A549 (cell line): ENCODE data around the gene ATAD1. TPM values are rescaled to one million over a fixed set of nuclear protein-coding genes. Genes with fewer than 3 reads are reported as not detected.
"Not testable (repeated sequence)": the region's sequence is repeated elsewhere in the genome, so short reads cannot be mapped to it uniquely, and the experiment has no call there.

Experiments used
- ATAC-seq, 2 experiments: fragments of 200-7000 bp in 1 of 2; fragments of >200 bp in 1 of 2; cut with Nextera tagmentation in 1 of 2; cut with Tn5 transposase in 1 of 2; 3 replicates each; pipeline versions ENCODE4 v1.8.0 to v1.9.1; 2018 to 2020; ENCODE audit warnings: mild to moderate bottlenecking in 1 of 2, moderate library complexity in 1 of 2
- CTCF ChIA-PET: fragments of 300-600 bp; sonication (Branson Sonifier 250); formaldehyde crosslinking; extraction: SDS; loops from one replicate; lab custom pipeline; 2021; ENCODE audit warnings: antibody characterized with exemption, inconsistent platforms; lab: Yijun Ruan, JAX
- POLR2A ChIA-PET: fragments of 350-600 bp; formaldehyde crosslinking; extraction: SDS; loops from one replicate; lab custom pipeline; 2021; ENCODE audit warnings: antibody characterized with exemption, inconsistent platforms; lab: Yijun Ruan, JAX
- DNase-seq, 2 experiments: peaks; one replicate each; pipeline versions ENCODE4 v3.0.0 to v3.0.0-alpha.2; 2011 to 2016; ENCODE audit warnings: low read depth in 1 of 2, low spot score in 1 of 2
- FAIRE-seq: peaks from 2 replicates; lab custom pipeline; 2011; peaks lifted over from hg19 to GRCh38; lab: Jason Lieb, UNC
- H3K27ac ChIP-seq, 2 experiments: fragments of >200 bp; sonication (Bioruptor Twin); formaldehyde crosslinking; 3 replicates each; pipeline ENCODE4 v1.5.1; 2016 to 2017
- H3K4me1 ChIP-seq: fragments of >200 bp; sonication (Bioruptor Twin); formaldehyde crosslinking; 3 replicates; pipeline ENCODE4 v1.6.1; 2016
- H3K4me2 ChIP-seq: fragments of >200 bp; sonication (Bioruptor Twin); formaldehyde crosslinking; 3 replicates; pipeline ENCODE4 v1.6.1; 2016
- H3K4me3 ChIP-seq: fragments of >200 bp; sonication (Bioruptor Twin); formaldehyde crosslinking; 3 replicates; pipeline ENCODE4 v1.5.1; 2016
- H3K9me3 ChIP-seq: fragments of >200 bp; sonication (Bioruptor Twin); formaldehyde crosslinking; 3 replicates; pipeline ENCODE4 v1.6.1; 2016
- CHD2 ChIP-seq: fragments of 150-350 bp; IDR thresholded peaks from 2 replicates; pipeline ENCODE4 v1.6.1; 2014; ENCODE audit warnings: low read length; ENCODE audit not compliant: partially characterized antibody
- CTCF ChIP-seq: fragments of >200 bp; sonication (Bioruptor Twin); formaldehyde crosslinking; IDR thresholded peaks from 3 replicates; pipeline ENCODE4 v1.5.1; 2016
- EHMT2 ChIP-seq: fragments of 200-600 bp; sonication (generic); IDR thresholded peaks from 2 replicates; pipeline ENCODE4 v1.6.1; 2016; ENCODE audit warnings: antibody characterized with exemption, low read depth, mild to moderate bottlenecking, moderate library complexity
- ELK1 ChIP-seq: fragments of 150-350 bp; IDR thresholded peaks from 2 replicates; pipeline ENCODE4 v1.6.1; 2014; ENCODE audit warnings: low read depth, mild to moderate bottlenecking, low read length
- FOXS1 ChIP-seq: fragments of 250-450 bp; sonication (Bioruptor Pico); IDR thresholded peaks from 2 replicates; pipeline ENCODE4 v1.5.0; 2020; ENCODE audit warnings: mild to moderate bottlenecking, moderate library complexity
- HOXB5 ChIP-seq: fragments of 250-450 bp; sonication (Bioruptor Pico); IDR thresholded peaks from 2 replicates; pipeline ENCODE4 v1.5.0; 2020; ENCODE audit warnings: mild to moderate bottlenecking, moderate library complexity
- JUN ChIP-seq, 2 experiments: fragments of >200 bp; sonication (Bioruptor Twin); formaldehyde crosslinking; IDR thresholded peaks; 2 replicates in 1 of 2; 3 replicates in 1 of 2; pipeline ENCODE4 v1.6.1; 2016 to 2017
- KDM1A ChIP-seq: fragments of 200-600 bp; sonication (generic); IDR thresholded peaks from 2 replicates; pipeline ENCODE4 v1.6.1; 2016; ENCODE audit warnings: low read depth, mild to moderate bottlenecking
- MAFK ChIP-seq: fragments of 450-650 bp; IDR thresholded peaks from 2 replicates; pipeline ENCODE4 v1.6.1; 2014; ENCODE audit not compliant: partially characterized antibody
- MAX ChIP-seq: IDR thresholded peaks from 2 replicates; pipeline ENCODE4 v1.6.1; 2012
- RAD21 ChIP-seq, 2 experiments: fragments of >200 bp in 1 of 2; sonication (Bioruptor Twin) in 1 of 2; formaldehyde crosslinking in 1 of 2; IDR thresholded peaks in 1 of 2; conservative IDR thresholded peaks in 1 of 2; 2 replicates in 1 of 2; 3 replicates in 1 of 2; pipeline ENCODE4 v1.6.1; 2012 to 2018; ENCODE audit warnings: inconsistent platforms in 1 of 2
- RNF2 ChIP-seq: fragments of 200-600 bp; sonication (generic); IDR thresholded peaks from 2 replicates; pipeline ENCODE4 v1.6.1; 2016; ENCODE audit warnings: low read depth, mild to moderate bottlenecking, antibody characterized with exemption, moderate library complexity, borderline replicate concordance
- SMC3 ChIP-seq: fragments of >200 bp; sonication (Bioruptor Twin); formaldehyde crosslinking; IDR thresholded peaks from 3 replicates; pipeline ENCODE4 v1.6.1; 2018; ENCODE audit warnings: inconsistent platforms
- WGBS: methylation state at CpG from one replicate; pipeline ENCODE4 v1.1.6; 2017; ENCODE audit errors: missing lambda C conversion rate; 5-methylcytosine and 5-hydroxymethylcytosine counted together
- polyA plus RNA-seq, 4 experiments: library from polyadenylated mRNA; depleted of rRNA in 3 of 4; stranded (reverse); fragments of >200 nt; fragmentation: RNase III in 1 of 4; extraction: RNeasy Plus Mini Kit Qiagen cat#74134 plus additional on column Dnase treatment in 1 of 4; gene quantifications; 2 replicates in 3 of 4; 3 replicates in 1 of 4; pipeline ENCODE4 v1.2.3, GENCODE V29; 2011 to 2017

Gene ATAD1
- polyA plus RNA-seq, 2 of the 4 experiments (the other 2 are of a cell fraction): 32.3 to 94.8 TPM

DNA sequence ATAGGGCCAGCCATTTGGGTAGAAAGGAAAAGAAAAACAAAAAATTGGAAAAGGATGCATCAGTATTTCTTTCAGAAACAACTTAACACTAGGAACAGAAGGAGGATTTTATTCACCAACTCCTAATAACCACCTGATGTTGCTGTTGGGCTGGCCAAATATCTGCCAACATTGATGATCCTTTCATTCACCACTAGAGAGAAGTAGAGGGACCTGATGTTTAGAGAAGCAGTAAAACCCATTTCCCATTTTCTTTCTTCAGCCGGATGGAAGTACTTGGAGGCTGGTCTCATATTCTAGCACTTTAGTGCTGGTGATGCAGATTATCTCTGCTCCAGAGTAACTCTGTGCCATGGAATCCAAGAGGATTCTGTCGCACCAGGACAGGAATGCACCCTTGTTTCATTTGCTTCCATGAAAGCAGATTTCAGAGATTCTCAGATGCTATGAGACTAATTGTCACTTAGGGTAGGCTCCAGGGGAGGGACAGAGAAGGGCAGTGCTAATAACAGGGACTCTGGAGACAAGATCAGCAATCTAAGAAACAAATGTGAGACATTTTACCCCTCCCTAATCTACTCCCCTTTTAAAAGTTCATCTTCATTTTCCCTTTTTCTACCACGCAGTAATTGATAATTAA is 42.2 kb upstream of the ATAD1 start:
- Histone ChIP-seq H3K9me3 (no peaks in the 10 kb centered on the region), H3K4me2 (no peak overlapping the region), H3K4me1 (peaks cover 5% of the 10 kb centered on the region; the same call in 1 of the 3 replicates), H3K4me3 (no peak overlapping the region), H3K27ac (no peak overlapping the region)
- CTCF ChIA-PET: interaction anchor here (0.6 to 5.6 kb wide), 11 partner anchors 10 to 692 kb away, joined by 3 to 38 read pairs (median 10); no protein-coding TSS in a partner anchor
- TF ChIP-seq EHMT2: no peak
- TF ChIP-seq SMC3: peak; percentile 83
- peak; percentile 86 for TF ChIP-seq RAD21 (conservative IDR thresholded peaks at IDR 0.05 in 1 of 2, IDR thresholded peaks at IDR 0.05 in 1 of 2)
- TF ChIP-seq CTCF: peak; percentile 78
- no peak for TF ChIP-seq CHD2
- POLR2A ChIA-PET: interaction anchor here (1.3 to 6.1 kb wide), 2 partner anchors 254 to 527 kb away, joined by 3 to 83 read pairs; no protein-coding TSS in a partner anchor
- DNase-seq (peak; percentile 71 to 84), ATAC-seq (peak in 1 of 2 experiments; percentile 4; a peak in 1 of 6 replicates), FAIRE-seq (no peak)
- 65% methylated on average over 3 of the region's 3 CpGs for WGBS

GRCh38 chr10:87855665-87856064 is 37.6 kb upstream of the ATAD1 start:
- ATAC-seq, DNase-seq, FAIRE-seq, H3K27ac ChIP-seq, H3K9me3 ChIP-seq, POLR2A ChIA-PET, H3K4me2 ChIP-seq, H3K4me1 ChIP-seq, H3K4me3 ChIP-seq: not testable (repeated sequence)
- CTCF ChIA-PET: interaction anchor here (0.9 kb wide), 1 partner anchor 699 kb away, joined by 3 read pairs; no protein-coding TSS in a partner anchor
- 80% methylated on average over 4 of the region's 4 CpGs for WGBS

DNA sequence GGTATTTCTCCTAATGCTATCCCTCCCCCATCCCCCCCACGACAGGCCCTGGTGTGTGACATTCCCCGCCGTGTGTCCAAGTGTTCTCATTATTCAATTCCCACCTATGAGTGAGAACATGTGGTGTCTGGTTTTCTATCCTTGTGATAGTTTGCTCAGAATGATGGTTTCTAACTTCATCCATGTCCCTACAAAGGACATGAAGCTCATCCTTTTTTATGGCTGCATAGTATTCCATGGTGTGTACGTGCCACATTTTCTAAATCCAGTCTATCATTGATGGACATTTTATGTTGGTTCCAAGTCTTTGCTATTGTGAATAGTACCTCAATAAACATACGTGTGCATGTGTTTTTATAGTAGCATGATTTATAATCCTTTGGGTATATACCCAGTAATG is 37.2 kb upstream of the ATAD1 start:
- H3K4me1 ChIP-seq, ATAC-seq, H3K4me3 ChIP-seq, FAIRE-seq, DNase-seq, H3K9me3 ChIP-seq, H3K4me2 ChIP-seq, H3K27ac ChIP-seq, POLR2A ChIA-PET: not testable (repeated sequence)
- 83% methylated on average over 5 of the region's 5 CpGs for WGBS
- CTCF ChIA-PET: interaction anchor here (0.5 kb wide), 1 partner anchor 9 kb away, joined by 3 read pairs; no protein-coding TSS in a partner anchor

GRCh38 chr10:87852089-87852488 is 34.1 kb upstream of the ATAD1 start:
- DNase-seq: no peak
- CTCF ChIA-PET: interaction anchor here (0.7 to 4.6 kb wide), 9 partner anchors 10 to 700 kb away, joined by 3 to 39 read pairs (median 5); partner anchors contain the start of gene ATAD1
- Histone ChIP-seq H3K4me1 (peaks cover 18% of the 10 kb centered on the region; the same call in 2 of the 3 replicates), H3K4me2 (no peak overlapping the region), H3K27ac (no peak overlapping the region), H3K4me3 (no peak overlapping the region), H3K9me3 (no peaks in the 10 kb centered on the region)
- ATAC-seq: no peak
- POLR2A ChIA-PET: interaction anchor here (2.7 kb wide), 1 partner anchor 10 kb away, joined by 15 read pairs; the partner anchor contains the start of genes KLLN and PTEN
- WGBS: 92% methylated on average over 1 of the region's 1 CpG
- FAIRE-seq: no peak
- peak; percentile 86 for TF ChIP-seq MAFK
- no peak for TF ChIP-seq JUN (IDR thresholded peaks at IDR 0.05)

GRCh38 chr10:87850742-87851205 is 32.7 kb upstream of the ATAD1 start:
- no peak overlapping the region for H3K4me3 ChIP-seq
- TF ChIP-seq HOXB5 (CRISPR knock-in tag): no peak; the same call in 1 of the 2 replicates
- peak; percentile 82 to 87 for TF ChIP-seq RAD21 (conservative IDR thresholded peaks at IDR 0.05 in 1 of 2, IDR thresholded peaks at IDR 0.05 in 1 of 2)
- TF ChIP-seq RNF2: no peak
- peak; percentile 57; the same call in 1 of the 2 replicates for TF ChIP-seq MAX
- TF ChIP-seq KDM1A: no peak
- no peak for TF ChIP-seq CHD2
- TF ChIP-seq CTCF: peak; percentile 64
- 0 out of 2 replicates have a peak, but pooled peaks have one; percentile 28 for TF ChIP-seq FOXS1
- no peak for TF ChIP-seq ELK1
- peak; percentile 75 for TF ChIP-seq SMC3
- peak overlapping the region; percentile 29; the same call in 1 of the 3 replicates for H3K4me2 ChIP-seq
- peak overlapping the region in 1 of 2 experiments; percentile 58; a peak in 3 of 6 replicates for H3K27ac ChIP-seq
- ChIA-PET CTCF (interaction anchor here (0.7 to 4.6 kb wide), 20 partner anchors 9 to 706 kb away, joined by 3 to 39 read pairs (median 5); partner anchors contain the start of gene ATAD1), POLR2A (interaction anchor here (0.7 to 2.7 kb wide), 3 partner anchors 9 to 33 kb away, joined by 3 to 15 read pairs (median 3); partner anchors contain the start of genes ATAD1, KLLN and PTEN)
- ATAC-seq: peak; percentile 89 to 92
- DNase-seq: peak; percentile 63 to 83
- FAIRE-seq: peak; percentile 70
- WGBS: 32% methylated on average over 5 of the region's 5 CpGs
- peaks cover 29% of the 10 kb centered on the region for H3K4me1 ChIP-seq
- H3K9me3 ChIP-seq: no peaks in the 10 kb centered on the region
